Measurements from ENCODE around the gene RYR2.

Gene RYR2

GRCh38 chr1:237205400-237206064 lies 163.5 kb downstream of the RYR2 start:
- no peak for DNase-seq

GRCh38 chr1:237206065-237206414 lies 164.1 kb downstream of the RYR2 start:
- no peak for DNase-seq

- DNase-seq, result no peak
Measured at GRCh38 chr1:237211031-237211430, 169.0 kb downstream of the RYR2 start.

GRCh38 chr1:237211540-237211939 lies 169.6 kb downstream of the RYR2 start:
- DNase-seq, result no peak

GRCh38 chr1:237219751-237220642 lies 178.0 kb downstream of the RYR2 start:
- no peak for DNase-seq

GRCh38 chr1:237223419-237223818 lies 181.4 kb downstream of the RYR2 start:
- DNase-seq, result no peak

GRCh38 chr1:237226177-237226944 lies 184.4 kb downstream of the RYR2 start:
- no peak for DNase-seq

- DNase-seq, result no peak
Measured at GRCh38 chr1:237227476-237227875, 185.5 kb downstream of the RYR2 start.

GRCh38 chr1:237228421-237228820 lies 186.4 kb downstream of the RYR2 start:
- no peak for DNase-seq

GRCh38 chr1:237229333-237229732 lies 187.3 kb downstream of the RYR2 start:
- DNase-seq, result no peak

- no peak for DNase-seq
Measured at GRCh38 chr1:237232501-237232900, 190.5 kb downstream of the RYR2 start.

- DNase-seq, result no peak
Measured at GRCh38 chr1:237235091-237235490, 193.1 kb downstream of the RYR2 start.

- no peak for DNase-seq
Measured at GRCh38 chr1:237237721-237238120, 195.7 kb downstream of the RYR2 start.

GRCh38 chr1:237239248-237239647 lies 197.3 kb downstream of the RYR2 start:
- no peak for DNase-seq

GRCh38 chr1:237241038-237241437 lies 199.1 kb downstream of the RYR2 start:
- DNase-seq, result no peak

GRCh38 chr1:237244778-237245177 lies 202.8 kb downstream of the RYR2 start:
- no peak for DNase-seq

GRCh38 chr1:237247442-237247841 lies 205.5 kb downstream of the RYR2 start:
- no peak for DNase-seq

- no peak for DNase-seq
Measured at GRCh38 chr1:237249120-237249519, 207.1 kb downstream of the RYR2 start.

- no peak for DNase-seq
Measured at GRCh38 chr1:237250055-237250454, 208.1 kb downstream of the RYR2 start.

- no peak for DNase-seq
Measured at GRCh38 chr1:237255071-237255470, 213.1 kb downstream of the RYR2 start.

- DNase-seq, result no peak
Measured at GRCh38 chr1:237258871-237259270, 216.9 kb downstream of the RYR2 start.

- DNase-seq, result no peak
Measured at GRCh38 chr1:237261198-237261597, 219.2 kb downstream of the RYR2 start.

- no peak for DNase-seq
Measured at GRCh38 chr1:237267743-237268142, 225.8 kb downstream of the RYR2 start.

GRCh38 chr1:237269938-237270337 lies 228.0 kb downstream of the RYR2 start:
- DNase-seq, result no peak
